Measurements from ENCODE around the gene VTI1A.

Gene VTI1A

DNA sequence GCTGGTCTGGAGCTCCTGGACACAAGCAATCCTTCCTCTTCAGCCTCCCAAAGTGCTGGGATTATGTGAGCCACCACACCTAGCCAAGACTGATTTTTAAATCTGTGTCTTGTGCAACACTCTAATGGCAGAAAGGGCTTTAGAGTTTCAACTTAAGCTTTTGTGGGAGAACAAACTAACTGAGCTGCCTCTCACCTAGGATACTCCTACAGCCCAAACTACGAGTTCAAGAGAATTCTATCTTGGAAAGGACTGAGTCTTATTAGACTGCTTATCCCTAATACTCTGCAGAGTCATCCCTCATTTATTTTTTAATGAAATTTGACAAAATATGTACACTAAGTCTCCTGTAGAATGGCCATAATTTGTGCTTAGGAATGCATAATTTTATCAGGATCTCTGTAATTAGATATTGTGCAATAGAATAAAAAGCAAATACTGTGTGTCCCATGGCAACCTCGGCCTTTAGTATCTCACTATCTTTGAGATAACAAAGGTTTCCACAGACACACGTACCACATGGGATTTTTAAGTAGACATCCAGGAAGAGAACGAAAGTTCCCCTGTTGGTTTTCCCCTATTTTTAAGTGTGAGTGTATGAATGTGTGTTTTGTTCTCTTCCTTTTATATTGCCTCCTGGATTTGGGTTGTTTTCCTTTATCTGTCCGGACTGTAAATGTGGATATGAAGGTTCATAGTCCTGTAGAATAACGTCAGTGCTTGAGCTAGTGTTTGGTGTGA is 303.6 kb downstream of the VTI1A start:
- no peak for DNase-seq (ENCODE audit: low read depth in 2 of 3, low spot score in 1 of 3)

DNA sequence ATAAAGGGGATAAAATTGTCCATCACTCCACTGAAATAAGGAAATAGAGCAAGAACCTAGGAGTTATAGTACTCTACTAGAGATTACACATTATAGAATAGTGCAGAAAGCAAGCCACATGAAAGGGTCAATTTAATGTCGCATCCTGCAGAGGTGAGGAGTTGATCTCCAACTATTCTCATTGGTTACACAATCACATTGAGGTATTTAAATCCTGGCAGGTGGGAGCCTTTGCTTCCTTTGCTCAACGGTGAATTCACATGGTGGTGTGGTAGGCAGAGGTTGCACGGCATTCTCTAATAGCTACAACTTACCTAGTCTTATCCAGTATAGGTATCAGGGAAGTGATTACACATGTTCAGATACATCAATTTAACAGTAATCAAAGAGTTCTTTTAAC is 304.6 kb downstream of the VTI1A start:
- no peak for DNase-seq (ENCODE audit: low read depth in 2 of 3, low spot score in 1 of 3)

DNA sequence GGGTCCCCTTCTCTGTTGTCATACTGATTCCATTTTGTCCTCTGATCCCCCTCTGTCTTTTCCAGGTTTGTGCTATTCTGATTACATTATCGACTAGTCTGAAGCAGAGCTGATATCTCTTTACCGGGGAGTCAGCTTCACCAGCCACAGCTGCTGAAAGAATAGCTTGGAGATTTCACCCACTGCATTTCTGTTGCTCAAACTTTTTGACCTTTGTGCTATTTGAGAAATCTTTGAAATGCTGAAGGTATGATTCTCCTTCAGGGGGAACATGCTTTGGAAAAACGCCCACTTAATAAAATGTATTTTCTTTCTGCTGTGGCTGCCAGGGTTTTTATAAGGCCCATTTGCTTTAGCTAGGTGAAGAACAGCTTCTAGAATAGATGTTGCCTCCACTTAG is 305.3 kb downstream of the VTI1A start:
- DNase-seq (ENCODE audit: low read depth in 2 of 3, low spot score in 1 of 3): no peak

DNA sequence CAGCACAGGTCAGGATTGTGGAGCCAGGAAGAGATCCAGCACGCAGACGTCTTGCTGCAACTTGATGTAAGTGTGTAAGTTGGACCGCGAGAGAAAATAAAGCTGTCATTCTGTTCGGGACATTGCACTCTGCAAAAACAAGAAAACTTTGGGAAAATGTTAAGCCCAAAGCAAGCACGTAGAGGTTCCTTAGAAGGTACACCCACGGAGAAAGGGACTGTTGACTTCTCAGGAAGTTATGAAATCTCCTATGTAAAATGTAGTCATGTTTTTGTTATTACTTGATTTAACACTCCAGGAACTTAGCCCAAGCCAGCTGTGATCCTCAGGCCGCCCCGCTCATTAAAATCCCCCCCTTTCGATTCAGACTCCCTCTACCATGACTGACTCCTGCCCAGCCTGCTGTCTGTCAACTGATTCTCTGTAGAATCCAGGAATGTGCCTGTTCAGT is 307.0 kb downstream of the VTI1A start:
- no peak for DNase-seq (ENCODE audit: low read depth in 2 of 3, low spot score in 1 of 3)

DNA sequence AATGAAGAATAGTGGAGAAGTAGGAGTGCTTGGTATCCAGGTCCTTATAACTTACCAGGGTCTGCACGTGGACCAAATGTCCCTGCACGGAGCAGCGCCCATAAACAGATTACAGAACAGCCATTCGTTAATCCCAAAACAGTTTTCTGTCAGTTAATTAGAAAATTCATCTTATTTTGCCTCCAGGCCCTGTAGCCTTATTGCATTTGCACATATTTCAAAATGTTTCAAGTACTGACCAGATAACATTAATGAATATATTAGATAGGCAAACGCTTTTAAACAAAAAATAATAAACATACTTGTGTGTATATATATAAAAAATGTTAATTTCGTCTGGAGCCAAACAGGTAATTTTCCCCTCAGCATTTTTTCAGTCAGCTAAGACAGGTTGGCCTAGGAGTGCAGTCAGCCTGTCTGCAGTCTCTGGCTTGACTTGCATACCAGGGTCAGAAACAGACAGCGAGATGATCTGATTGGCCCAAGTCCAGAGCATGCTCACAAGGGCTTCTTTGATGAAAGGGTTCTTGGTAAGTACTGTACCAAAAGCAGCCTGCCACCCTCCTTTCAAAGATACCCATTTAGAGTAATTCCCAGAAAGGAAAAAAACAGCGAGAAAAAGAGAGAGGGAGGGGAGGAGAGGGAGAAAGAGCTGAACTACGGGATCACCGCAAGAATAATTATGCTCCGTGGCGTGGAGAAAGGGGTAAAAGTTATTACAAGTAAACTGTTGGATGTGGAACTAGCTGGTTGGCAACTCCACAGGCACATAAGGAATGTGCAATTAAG is 308.6 kb downstream of the VTI1A start:
- no peak for DNase-seq (ENCODE audit: low read depth in 2 of 3, low spot score in 1 of 3)

DNA sequence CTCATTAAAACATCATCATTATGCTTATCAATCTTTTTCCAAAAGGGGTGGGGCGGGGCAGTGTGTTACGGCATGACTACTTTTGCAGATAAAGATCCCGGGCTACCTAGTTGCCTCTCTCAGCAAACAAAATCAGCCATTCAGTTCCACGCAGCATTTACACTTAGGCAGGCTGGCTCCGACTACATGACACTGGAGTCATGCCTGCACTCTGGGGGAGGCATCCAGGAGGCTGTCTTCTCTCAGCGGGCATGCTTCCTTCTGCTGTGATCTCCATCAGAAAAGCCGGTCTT is 309.2 kb downstream of the VTI1A start:
- DNase-seq (ENCODE audit: low read depth in 2 of 3, low spot score in 1 of 3): no peak

DNA sequence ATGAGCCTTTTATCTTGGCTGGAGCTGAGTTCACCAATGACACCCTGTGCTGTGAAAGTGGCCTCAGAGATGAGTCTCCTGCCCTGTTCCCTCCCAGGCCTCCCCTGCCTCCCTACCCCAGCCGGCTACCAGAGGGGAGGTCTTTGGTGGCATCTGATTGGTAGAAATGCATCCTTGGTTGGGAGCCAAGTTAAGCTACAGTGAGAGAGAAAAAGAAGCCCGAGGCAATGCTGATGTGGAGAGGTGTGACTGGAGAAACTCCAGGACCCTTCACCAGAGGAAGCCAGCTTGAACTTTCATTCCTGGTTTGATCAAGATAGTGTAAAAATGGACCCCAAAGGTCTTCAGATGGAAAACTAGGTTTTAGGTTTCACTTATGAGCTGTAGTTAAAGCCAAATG is 311.9 kb downstream of the VTI1A start:
- DNase-seq (ENCODE audit: low read depth in 2 of 3, low spot score in 1 of 3): no peak

DNA sequence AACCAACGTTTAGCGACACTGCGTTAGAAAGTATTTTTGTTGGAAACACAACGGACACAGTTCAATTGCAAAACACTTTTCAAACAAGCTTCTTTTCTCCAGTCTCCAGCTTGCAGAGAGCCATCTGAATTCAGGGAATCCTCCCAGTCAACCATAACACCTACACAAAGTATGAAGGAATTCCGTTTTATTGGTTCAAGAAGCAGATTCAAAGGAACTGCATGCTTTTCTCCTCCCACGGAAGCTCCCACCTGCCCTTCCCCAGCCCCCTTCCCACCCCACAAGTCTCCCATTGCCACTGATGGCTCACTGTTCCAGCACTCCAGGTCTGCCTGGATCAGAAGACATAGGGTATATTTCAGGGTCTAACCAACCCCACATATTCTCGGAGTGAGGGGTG is 312.5 kb downstream of the VTI1A start:
- no peak for DNase-seq (ENCODE audit: low read depth in 2 of 3, low spot score in 1 of 3)

DNA sequence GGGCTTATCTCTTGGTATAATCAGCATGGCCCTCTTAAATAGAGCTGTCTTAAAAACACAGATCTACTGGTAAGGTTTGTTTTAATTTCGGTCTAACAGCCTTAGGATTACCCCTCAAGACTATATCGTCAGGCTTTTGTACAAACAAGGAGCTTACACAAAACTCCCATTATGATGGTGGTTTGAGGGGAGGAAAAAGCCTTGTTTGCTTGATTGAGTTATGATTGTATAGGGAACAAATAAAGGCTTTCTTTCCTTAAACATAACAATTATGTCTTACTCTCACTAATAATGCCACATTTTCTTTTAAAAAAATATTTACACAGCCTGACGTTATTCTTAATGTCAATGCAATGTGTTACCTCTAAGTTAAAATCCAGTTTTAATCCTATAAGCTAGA is 314.2 kb downstream of the VTI1A start:
- no peak for DNase-seq (ENCODE audit: low read depth in 2 of 3, low spot score in 1 of 3)

DNA sequence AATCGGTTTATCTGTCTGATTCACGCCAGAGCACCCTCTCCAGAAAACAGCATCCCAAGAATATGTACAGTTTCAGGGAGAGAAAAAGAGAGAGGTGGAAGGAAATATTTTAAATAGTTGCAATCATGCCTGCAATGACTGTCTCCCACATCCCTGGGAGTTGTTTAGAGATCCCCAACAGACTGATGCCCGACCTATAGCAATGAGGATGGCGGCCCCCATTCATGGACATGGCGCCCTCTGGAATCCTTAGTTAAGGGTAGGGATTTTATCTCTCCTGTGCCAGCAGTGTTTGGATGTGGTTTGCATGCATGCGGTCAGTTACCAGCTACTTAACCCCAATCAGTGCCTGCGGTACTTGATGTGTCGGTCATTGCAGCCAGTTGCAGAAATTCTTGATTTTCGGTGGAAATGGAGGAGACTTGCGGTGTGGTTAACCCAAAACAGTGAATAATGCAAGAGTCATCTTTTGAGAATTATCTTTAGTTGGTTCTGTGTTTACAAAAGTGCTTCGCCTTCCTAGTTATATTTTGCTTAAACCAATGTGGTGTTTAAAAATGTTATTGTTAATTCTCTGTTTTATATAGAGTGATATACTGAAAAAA is 317.0 kb downstream of the VTI1A start:
- no peak for DNase-seq (ENCODE audit: low read depth in 2 of 3, low spot score in 1 of 3)

DNA sequence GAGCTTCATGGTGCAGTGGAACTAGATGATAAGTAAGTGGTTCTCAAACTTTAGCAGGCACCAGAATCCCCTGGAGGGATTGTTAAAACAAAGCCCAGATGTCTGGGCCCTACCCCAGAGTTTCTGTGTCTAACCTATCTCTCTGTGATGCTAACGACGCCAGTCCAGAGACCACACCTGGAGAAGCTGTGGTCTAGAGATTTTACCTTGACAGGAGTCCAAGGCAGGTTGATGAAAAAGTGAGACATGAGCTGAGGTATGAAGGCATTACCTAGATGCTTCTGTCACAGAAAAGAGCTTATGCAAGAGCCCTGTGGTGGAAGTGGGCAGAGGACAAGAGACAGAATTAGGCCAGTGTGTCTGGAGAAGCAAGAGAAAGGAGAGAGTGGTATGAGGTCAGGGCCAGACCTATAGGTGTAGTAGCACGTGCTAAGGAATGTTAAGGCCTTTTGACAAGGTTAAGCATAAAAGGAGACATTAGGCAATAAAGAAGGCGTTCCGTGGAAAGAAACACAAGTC is 318.8 kb downstream of the VTI1A start:
- DNase-seq (ENCODE audit: low read depth in 2 of 3, low spot score in 1 of 3): no peak

DNA sequence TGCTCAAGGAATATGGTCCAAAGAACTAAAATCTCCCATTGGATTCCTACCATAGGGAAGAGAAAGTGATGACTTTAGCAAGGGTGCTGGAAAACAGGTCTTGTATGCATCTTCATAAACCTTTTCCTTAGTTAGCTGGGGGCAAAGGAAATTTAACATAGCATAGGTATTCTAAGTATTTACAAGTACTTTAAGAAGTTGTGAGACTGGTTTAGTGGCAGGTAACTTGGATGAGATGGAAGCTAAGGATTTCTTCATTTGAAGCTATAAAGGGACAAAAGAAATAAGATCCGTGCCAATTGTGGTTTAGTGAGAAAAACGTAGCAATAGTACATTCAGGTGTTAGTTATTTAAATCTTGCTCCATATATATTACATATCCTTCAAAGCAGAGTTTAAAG is 319.6 kb downstream of the VTI1A start:
- no peak for DNase-seq (ENCODE audit: low read depth in 2 of 3, low spot score in 1 of 3)

DNA sequence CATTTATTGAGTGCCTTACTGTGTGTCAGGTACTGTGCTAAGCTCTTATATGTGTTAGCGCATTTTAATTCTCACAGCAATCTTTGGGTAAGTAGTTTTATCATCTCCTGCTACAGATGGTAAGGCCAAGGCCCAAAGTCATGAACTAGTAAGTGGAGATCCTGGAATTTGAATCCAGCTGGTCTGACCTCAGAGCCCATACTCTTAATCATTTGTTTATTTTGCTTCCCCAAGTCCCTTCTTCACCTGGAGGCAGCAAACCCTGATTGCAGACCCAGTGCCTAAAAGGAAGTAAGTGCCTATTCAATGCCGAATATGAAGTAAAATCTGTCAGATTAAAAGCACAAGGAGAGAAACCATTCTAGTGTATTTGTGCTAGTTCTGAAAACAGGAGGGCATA is 320.1 kb downstream of the VTI1A start:
- DNase-seq (ENCODE audit: low read depth in 2 of 3, low spot score in 1 of 3): no peak

DNA sequence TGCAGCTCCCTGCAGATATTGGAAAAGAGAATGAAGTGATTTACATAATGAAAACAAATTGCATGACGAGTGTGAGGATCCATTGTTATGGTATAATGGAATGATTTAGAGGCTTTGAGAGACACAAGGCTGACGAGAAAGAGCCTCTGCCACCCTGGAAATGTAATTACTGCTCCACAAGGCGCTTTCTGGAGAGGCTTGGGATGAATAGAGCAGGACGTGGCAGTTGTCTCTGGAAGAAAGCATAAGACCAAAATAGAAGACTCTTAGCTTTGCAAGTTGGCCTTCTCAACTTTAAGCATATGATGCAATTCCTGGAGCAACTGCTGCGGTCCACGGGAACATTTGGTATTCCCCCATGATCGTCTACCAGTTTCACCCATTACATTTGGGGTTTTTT is 321.1 kb downstream of the VTI1A start:
- no peak for DNase-seq (ENCODE audit: low read depth in 2 of 3, low spot score in 1 of 3)

DNA sequence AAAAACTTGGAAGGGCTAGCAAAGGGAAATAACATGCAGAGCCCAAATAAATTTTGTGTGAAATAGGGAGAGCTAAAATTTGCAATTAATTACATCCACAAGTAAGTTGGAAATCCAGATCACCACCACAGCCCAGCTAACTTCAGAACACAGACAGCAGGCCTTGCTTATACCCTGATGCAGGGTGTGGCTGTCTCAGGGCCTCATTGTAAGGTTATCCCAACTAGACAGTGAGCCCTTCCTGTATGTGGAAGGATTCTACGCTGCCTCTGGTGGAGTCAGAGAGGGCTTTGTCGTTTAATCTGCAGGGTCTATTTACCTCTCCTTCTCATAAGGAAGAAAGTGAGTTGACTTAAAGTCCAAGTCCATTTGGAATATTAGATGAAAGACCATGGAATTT is 322.1 kb downstream of the VTI1A start:
- DNase-seq (ENCODE audit: low read depth in 2 of 3, low spot score in 1 of 3): no peak

DNA sequence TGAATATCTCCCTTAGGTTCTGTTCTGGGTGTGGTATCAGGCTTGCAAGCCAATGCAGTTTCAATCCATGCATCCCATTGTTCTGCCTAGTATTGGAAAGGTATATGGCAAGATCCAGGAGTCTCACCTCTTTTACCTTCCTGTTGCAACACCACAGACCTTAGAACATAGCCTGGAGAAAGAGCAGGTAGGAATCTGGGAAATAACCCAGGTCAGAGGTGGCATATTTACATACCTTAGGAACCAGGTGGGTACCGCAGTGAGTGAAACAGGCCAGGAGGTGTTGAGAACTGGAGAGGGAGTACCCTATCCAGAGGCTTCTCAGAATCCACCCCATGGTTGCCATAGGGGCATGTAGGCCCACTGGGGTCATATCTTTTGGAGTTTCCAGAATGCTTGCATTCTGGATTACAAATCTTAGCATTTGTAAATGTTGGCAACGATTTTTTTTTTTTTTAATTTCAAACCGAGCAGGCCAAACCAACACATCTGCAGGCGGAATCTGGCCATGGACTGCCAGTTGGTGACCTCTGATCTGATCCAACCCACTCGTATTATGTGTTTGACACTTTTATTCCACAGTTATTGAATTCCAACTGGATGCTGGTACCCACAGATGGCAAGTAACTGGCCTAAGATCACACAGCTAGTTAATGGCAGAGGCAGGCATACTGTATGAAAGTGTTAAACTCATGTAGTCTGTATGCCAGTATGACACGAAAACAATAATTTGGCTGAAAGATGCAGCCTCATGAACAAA is 322.8 kb downstream of the VTI1A start:
- DNase-seq (ENCODE audit: low read depth in 2 of 3, low spot score in 1 of 3): no peak

DNA sequence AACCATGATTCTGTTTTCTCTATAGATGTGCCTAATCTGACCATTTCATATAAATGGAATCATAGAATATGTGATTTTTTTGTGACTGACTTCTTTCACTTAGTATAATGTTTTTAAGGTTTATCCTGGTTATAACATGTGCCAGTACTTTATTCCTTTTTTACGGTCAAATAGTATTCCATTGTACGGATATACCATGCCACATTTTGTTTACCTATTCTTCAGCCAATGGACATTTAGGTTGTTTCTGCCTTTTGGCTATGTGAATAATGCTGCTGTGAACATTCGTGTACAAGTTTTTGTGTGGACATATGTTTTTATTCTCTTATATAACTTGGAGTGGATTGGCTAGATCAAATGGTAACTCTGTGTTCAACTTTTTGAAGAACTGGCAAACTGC is 324.7 kb downstream of the VTI1A start:
- no peak for DNase-seq (ENCODE audit: low read depth in 2 of 3, low spot score in 1 of 3)

DNA sequence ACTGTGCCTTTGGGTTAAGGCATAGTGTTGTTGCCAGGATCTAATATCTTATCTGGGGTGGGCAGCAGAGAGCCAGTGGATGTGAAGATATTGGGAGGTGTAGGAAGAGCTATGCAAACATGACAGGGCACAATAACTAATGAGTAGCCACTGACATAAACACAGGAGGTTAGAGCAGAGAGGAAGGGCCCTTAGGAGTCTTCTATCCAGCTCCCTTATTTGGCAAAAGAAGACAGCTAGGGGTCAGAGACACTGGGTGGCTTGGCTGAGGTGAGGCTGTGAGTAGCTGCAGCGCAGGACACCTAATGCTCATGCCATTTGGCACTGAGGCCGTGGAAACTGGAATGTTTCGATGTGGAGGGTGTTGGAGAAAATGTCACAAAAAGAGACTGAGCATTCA is 326.8 kb downstream of the VTI1A start:
- no peak for DNase-seq (ENCODE audit: low read depth in 2 of 3, low spot score in 1 of 3)

DNA sequence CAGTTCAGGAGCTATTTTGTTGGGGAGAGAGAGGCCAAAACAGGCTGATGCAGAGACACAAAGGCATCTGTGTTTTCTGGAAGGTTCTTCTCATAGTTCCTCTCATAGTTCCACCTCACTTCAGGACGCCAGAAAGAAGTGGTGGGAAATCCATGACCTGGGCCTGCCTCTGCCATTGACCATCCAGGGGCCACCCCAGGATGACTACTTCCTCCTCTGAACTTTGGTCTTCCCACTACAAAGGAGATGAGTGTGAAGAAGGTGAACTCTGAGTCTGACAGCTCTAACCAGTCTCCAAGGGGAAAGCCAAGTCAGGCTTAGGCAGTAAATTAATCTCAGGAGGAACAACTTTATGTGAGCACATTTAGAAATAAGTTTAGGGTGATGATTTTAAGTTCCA is 327.2 kb downstream of the VTI1A start:
- no peak for DNase-seq (ENCODE audit: low read depth in 2 of 3, low spot score in 1 of 3)

DNA sequence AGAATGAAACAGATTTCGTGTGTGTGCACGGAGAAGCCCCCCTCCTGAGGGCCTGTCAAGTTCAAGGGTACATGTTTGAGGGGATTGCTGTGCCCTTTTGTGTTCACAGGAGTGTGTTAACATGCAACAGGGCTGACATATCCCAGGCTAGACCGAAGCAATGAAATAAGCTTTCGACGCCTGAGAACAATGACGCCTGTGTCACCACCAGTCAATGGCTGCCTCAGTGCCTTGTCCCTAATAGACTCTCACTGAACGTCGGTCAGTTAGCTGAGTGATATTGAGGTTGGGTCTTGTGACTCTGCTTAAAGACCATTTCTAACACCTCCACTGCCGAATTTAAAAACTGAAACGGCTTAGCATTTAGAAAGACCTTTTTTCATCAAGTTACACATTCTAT is 327.8 kb downstream of the VTI1A start:
- no peak for DNase-seq (ENCODE audit: low read depth in 2 of 3, low spot score in 1 of 3)

DNA sequence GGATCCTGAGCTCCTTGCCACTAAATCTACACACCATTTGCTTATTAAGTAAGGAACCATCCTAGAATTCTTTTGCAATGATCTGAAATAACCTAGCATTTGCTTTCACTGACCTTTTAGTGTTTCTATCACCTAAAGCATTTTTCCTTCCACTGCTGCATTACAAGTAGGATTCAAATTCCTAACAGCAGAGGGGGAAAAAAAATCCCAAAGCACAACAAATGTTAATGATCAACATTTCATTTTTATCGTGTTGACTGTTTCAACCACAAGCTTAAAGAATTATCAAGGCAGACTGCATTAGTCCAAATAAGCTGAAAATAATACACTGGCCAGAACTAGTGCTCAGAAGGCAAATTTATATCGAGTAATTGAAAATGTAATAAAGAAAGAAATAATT is 328.4 kb downstream of the VTI1A start:
- DNase-seq (ENCODE audit: low read depth in 2 of 3, low spot score in 1 of 3): no peak

All from stimulated activated CD4-positive, alpha-beta T cell treated with anti-CD3 and anti-CD28 coated beads, Interleukin-12 subunit alpha, Interleukin-12 subunit beta, amount 100 ng/mL, for 48 hours (primary cell).